K562 (cell line): ENCODE measurements around the gene APC. TPM values are rescaled to one million over a fixed set of nuclear protein-coding genes. Genes with fewer than 3 reads are reported as not detected.

Experiments
- CBFA2T3 ChIP-seq: fragments of 450-650 bp; IDR thresholded peaks from 2 replicates; pipeline ENCODE4 v1.6.1; 2017
- CXXC5 ChIP-seq: fragments of 250-450 bp; sonication (Bioruptor Pico); IDR thresholded peaks from 2 replicates; pipeline ENCODE4 v1.8.0; 2022; ENCODE audit warnings: inconsistent platforms, mild to moderate bottlenecking, moderate library complexity
- DPF2 ChIP-seq: fragments of 450-650 bp; IDR thresholded peaks from 2 replicates; pipeline ENCODE4 v1.6.1; 2016
- FOXA3 ChIP-seq, 2 experiments: fragments of 450-650 bp in 1 of 2; sonication (generic) in 1 of 2; formaldehyde crosslinking; IDR thresholded peaks in 1 of 2; conservative IDR thresholded peaks in 1 of 2; 2 replicates each; pipeline versions ENCODE4 v1.4.0 to v1.8.0; 2020 to 2022; ENCODE audit warnings: mild to moderate bottlenecking in 2 of 2, missing genetic modification reagents in 1 of 2
- FOXJ2 ChIP-seq: fragments of 200-800 bp; sonication (Bioruptor generic); IDR thresholded peaks from 2 replicates; pipeline ENCODE4 v1.6.1; 2016; ENCODE audit warnings: missing genetic modification characterization, missing compliant biosample characterization
- GATA2 ChIP-seq: sonication (generic); formaldehyde crosslinking; IDR thresholded peaks from 2 replicates; pipeline ENCODE4 v1.4.0; 2020; ENCODE audit warnings: mild to moderate bottlenecking, missing genetic modification reagents
- HDAC2 ChIP-seq: fragments of 450-650 bp; IDR thresholded peaks from 2 replicates; pipeline ENCODE4 v1.6.1; 2016; ENCODE audit warnings: mild to moderate bottlenecking
- HMGN3 ChIP-seq: IDR thresholded peaks from 2 replicates; pipeline ENCODE4 v1.6.1; 2011; ENCODE audit warnings: borderline replicate concordance, low read depth, mild to moderate bottlenecking, mixed read lengths, low read length; ENCODE audit not compliant: insufficient read length; ENCODE audit errors: extremely low read depth
- KLF10 ChIP-seq: fragments of 250-450 bp; sonication (Bioruptor Pico); IDR thresholded peaks from 2 replicates; pipeline ENCODE4 v1.6.1; 2021; ENCODE audit warnings: matching md5 sums
- MTA2 ChIP-seq: fragments of 450-650 bp; IDR thresholded peaks from 2 replicates; pipeline ENCODE4 v1.6.1; 2016; ENCODE audit warnings: low read depth
- NCOA1 ChIP-seq: fragments of 450-650 bp; IDR thresholded peaks from 2 replicates; pipeline ENCODE4 v1.6.1; 2016; ENCODE audit warnings: low read depth
- RBM14 ChIP-seq: fragments of 200-400 bp; formaldehyde crosslinking; IDR thresholded peaks from 2 replicates; pipeline ENCODE4 v1.6.1; 2018; ENCODE audit warnings: low read depth, mild to moderate bottlenecking, low read length, moderate library complexity, borderline replicate concordance; ENCODE audit not compliant: insufficient read depth
- RCOR1 ChIP-seq, 2 experiments: IDR thresholded peaks; 2 replicates each; pipeline ENCODE4 v1.6.1; 2012; ENCODE audit warnings: low read depth in 2 of 2, low read length in 2 of 2, borderline replicate concordance in 1 of 2, improper control_type of control experiment in 1 of 2
- RFX7 ChIP-seq: fragments of 250-450 bp; sonication (Bioruptor Pico); IDR thresholded peaks from 2 replicates; pipeline ENCODE4 v1.5.1; 2021; ENCODE audit warnings: mild to moderate bottlenecking
- polyA plus RNA-seq, 8 experiments: library from polyadenylated mRNA; depleted of rRNA in 4 of 8; stranded (reverse) in 5 of 8; unstranded in 3 of 8; fragments of >200 nt; fragmentation: Nextera tagmentation in 2 of 8; fragmentation: Illumina TruSeq in 1 of 8; extraction: Ambion mirVana in 2 of 8; extraction: Trizol in 1 of 8; gene quantifications; 2 replicates each; pipeline versions ENCODE4 v1.2.1 to v1.2.3, GENCODE V29; 2011 to 2014; ENCODE audit warnings: inconsistent platforms in 1 of 8, missing spikeins in 1 of 8
- total RNA-seq, 7 experiments: library from RNA; depleted of rRNA in 6 of 7; stranded (reverse); fragments of >200 nt in 6 of 7; fragmentation: Illumina TruSeq in 2 of 7; extraction: Trizol in 2 of 7; gene quantifications; 2 replicates each; pipeline versions ENCODE4 v1.2.1 to v1.2.3, GENCODE V29; 2011 to 2021; ENCODE audit warnings: low replicate concordance in 1 of 7
- TF ChIP-seq, protein P1 (sequence below), 2 experiments: IDR thresholded peaks in 1 of 2; conservative IDR thresholded peaks in 1 of 2; 2 replicates each; pipeline ENCODE4 v1.6.1; 2016; ENCODE audit warnings: low read depth in 2 of 2, mild to moderate bottlenecking in 1 of 2, missing compliant biosample characterization in 1 of 2, missing genetic modification characterization in 1 of 2, moderate library complexity in 1 of 2
- TF ChIP-seq, protein P2 (sequence below), 2 experiments: fragments of 450-650 bp; IDR thresholded peaks; 2 replicates each; pipeline ENCODE4 v1.6.1; 2016
- TF ChIP-seq, protein P3 (sequence below): fragments of 450-650 bp; IDR thresholded peaks from 2 replicates; pipeline ENCODE4 v1.6.1; 2016; ENCODE audit warnings: low read depth, mild to moderate bottlenecking, moderate library complexity
- TF ChIP-seq, protein P4 (sequence below): fragments of 450-650 bp; IDR thresholded peaks from 2 replicates; pipeline ENCODE4 v1.6.1; 2016; ENCODE audit warnings: mild to moderate bottlenecking
- TF ChIP-seq, protein P5 (sequence below): fragments of 250-450 bp; sonication (Bioruptor Pico); IDR thresholded peaks from 2 replicates; pipeline ENCODE4 v1.4.0; 2020; ENCODE audit warnings: mild to moderate bottlenecking, moderate library complexity, borderline replicate concordance

Gene APC
- total and polyA plus RNA-seq, 9 of the 15 experiments (the other 6 are each of a cell fraction or from before 2014, with no cell fraction given): 5.7 to 29.5 (median 15.4) TPM

DNA sequence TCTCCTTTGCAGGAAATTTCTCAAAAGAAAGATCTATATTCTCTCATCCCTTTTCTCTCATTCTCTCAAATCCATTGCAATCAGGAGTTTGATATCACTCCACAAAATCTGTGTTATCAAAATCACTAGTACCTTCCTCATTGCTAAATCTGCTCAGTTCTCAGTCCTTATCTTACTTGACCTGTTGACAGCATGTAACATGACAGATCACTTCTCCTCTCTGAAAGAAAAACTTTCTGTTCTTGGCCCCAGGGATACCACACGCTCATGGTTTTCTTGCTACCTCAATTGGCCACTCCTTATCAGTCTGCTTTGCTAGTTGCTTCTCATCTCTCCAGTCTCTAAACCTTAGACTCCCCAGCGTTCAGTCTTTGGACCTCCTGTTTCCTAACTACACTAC is 145.5 kb downstream of the APC start (continued):
- TF ChIP-seq DPF2 (0 out of 2 replicates have a peak, but pooled peaks have one; percentile 23), HMGN3 (no peak), KLF10 (CRISPR knock-in tag) (no peak), NCOA1 (no peak), CBFA2T3 (peak; percentile 76), FOXJ2 (tag) (no peak), HDAC2 (peak; percentile 95), FOXA3 (CRISPR knock-in tag; conservative IDR thresholded peaks at IDR 0.05 in 1 of 2, IDR thresholded peaks at IDR 0.05 in 1 of 2) (no peak), CXXC5 (CRISPR knock-in tag) (0 out of 2 replicates have a peak, but pooled peaks have one; percentile 31), MTA2 (peak; percentile 22; the same call in 1 of the 2 replicates), RFX7 (CRISPR knock-in tag) (no peak), RBM14 (no peak), GATA2 (no peak), RCOR1 (IDR thresholded peaks at IDR 0.05; ENCODE audit: borderline replicate concordance in 1 of 2, low read depth in 2 of 2, low read length in 2 of 2) (peak; percentile 82 to 99)
- TF ChIP-seq, protein P1, sequence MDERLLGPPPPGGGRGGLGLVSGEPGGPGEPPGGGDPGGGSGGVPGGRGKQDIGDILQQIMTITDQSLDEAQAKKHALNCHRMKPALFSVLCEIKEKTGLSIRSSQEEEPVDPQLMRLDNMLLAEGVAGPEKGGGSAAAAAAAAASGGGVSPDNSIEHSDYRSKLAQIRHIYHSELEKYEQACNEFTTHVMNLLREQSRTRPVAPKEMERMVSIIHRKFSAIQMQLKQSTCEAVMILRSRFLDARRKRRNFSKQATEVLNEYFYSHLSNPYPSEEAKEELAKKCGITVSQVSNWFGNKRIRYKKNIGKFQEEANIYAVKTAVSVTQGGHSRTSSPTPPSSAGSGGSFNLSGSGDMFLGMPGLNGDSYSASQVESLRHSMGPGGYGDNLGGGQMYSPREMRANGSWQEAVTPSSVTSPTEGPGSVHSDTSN (CRISPR knock-in tag; IDR thresholded peaks at IDR 0.05; ENCODE audit: low read depth): no peak
- TF ChIP-seq, protein P1 (tag; conservative IDR thresholded peaks at IDR 0.05; ENCODE audit: low read depth): peak; percentile 92
- TF ChIP-seq, protein P2, sequence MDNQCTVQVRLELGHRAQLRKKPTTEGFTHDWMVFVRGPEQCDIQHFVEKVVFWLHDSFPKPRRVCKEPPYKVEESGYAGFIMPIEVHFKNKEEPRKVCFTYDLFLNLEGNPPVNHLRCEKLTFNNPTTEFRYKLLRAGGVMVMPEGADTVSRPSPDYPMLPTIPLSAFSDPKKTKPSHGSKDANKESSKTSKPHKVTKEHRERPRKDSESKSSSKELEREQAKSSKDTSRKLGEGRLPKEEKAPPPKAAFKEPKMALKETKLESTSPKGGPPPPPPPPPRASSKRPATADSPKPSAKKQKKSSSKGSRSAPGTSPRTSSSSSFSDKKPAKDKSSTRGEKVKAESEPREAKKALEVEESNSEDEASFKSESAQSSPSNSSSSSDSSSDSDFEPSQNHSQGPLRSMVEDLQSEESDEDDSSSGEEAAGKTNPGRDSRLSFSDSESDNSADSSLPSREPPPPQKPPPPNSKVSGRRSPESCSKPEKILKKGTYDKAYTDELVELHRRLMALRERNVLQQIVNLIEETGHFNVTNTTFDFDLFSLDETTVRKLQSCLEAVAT (IDR thresholded peaks at IDR 0.05): no peak
- TF ChIP-seq, protein P3, sequence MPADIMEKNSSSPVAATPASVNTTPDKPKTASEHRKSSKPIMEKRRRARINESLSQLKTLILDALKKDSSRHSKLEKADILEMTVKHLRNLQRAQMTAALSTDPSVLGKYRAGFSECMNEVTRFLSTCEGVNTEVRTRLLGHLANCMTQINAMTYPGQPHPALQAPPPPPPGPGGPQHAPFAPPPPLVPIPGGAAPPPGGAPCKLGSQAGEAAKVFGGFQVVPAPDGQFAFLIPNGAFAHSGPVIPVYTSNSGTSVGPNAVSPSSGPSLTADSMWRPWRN: peak; percentile 70
- TF ChIP-seq, protein P4, sequence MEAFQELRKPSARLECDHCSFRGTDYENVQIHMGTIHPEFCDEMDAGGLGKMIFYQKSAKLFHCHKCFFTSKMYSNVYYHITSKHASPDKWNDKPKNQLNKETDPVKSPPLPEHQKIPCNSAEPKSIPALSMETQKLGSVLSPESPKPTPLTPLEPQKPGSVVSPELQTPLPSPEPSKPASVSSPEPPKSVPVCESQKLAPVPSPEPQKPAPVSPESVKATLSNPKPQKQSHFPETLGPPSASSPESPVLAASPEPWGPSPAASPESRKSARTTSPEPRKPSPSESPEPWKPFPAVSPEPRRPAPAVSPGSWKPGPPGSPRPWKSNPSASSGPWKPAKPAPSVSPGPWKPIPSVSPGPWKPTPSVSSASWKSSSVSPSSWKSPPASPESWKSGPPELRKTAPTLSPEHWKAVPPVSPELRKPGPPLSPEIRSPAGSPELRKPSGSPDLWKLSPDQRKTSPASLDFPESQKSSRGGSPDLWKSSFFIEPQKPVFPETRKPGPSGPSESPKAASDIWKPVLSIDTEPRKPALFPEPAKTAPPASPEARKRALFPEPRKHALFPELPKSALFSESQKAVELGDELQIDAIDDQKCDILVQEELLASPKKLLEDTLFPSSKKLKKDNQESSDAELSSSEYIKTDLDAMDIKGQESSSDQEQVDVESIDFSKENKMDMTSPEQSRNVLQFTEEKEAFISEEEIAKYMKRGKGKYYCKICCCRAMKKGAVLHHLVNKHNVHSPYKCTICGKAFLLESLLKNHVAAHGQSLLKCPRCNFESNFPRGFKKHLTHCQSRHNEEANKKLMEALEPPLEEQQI: no peak
- TF ChIP-seq, protein P5, sequence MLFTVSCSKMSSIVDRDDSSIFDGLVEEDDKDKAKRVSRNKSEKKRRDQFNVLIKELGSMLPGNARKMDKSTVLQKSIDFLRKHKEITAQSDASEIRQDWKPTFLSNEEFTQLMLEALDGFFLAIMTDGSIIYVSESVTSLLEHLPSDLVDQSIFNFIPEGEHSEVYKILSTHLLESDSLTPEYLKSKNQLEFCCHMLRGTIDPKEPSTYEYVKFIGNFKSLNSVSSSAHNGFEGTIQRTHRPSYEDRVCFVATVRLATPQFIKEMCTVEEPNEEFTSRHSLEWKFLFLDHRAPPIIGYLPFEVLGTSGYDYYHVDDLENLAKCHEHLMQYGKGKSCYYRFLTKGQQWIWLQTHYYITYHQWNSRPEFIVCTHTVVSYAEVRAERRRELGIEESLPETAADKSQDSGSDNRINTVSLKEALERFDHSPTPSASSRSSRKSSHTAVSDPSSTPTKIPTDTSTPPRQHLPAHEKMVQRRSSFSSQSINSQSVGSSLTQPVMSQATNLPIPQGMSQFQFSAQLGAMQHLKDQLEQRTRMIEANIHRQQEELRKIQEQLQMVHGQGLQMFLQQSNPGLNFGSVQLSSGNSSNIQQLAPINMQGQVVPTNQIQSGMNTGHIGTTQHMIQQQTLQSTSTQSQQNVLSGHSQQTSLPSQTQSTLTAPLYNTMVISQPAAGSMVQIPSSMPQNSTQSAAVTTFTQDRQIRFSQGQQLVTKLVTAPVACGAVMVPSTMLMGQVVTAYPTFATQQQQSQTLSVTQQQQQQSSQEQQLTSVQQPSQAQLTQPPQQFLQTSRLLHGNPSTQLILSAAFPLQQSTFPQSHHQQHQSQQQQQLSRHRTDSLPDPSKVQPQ (CRISPR knock-in tag): no peak
